Vagina (tissue), 2 donors: ENCODE measurements around the gene DOCK1. TPM values are rescaled to one million over a fixed set of nuclear protein-coding genes. Genes with fewer than 3 reads are reported as not detected.
A peak's percentile ranks its signal among the peaks of the same experiment; 100 is the strongest.

Experiments used
- DNase-seq, 2 donors: peaks; one replicate each; pipeline ENCODE4 v3.0.0-alpha.2; 2017; ENCODE audit errors: extremely low spot score in 2 of 2
- H3K27ac ChIP-seq: fragments of 200-600 bp; sonication (generic); one replicate; pipeline ENCODE4 v1.5.1; 2019
- H3K27me3 ChIP-seq: fragments of 200-600 bp; sonication (generic); one replicate; pipeline ENCODE4 v1.5.1; 2019
- H3K36me3 ChIP-seq, 2 donors: fragments of 200-600 bp; sonication (generic); one replicate each; pipeline ENCODE4 v1.5.1; 2017 to 2019
- H3K4me1 ChIP-seq: fragments of 200-600 bp; sonication (generic); one replicate; pipeline ENCODE4 v1.5.1; 2019
- H3K4me3 ChIP-seq, 2 donors: fragments of 200-600 bp; sonication (generic); 1 replicate in 1 of 2; 2 replicates in 1 of 2; pipeline ENCODE4 v1.5.1; 2016 to 2019
- H3K9me3 ChIP-seq: fragments of 200-600 bp; sonication (generic); one replicate; pipeline ENCODE4 v1.5.1; 2019
- CTCF ChIP-seq, 3 experiments: fragments of 450-650 bp in 2 of 3; fragments of 200-600 bp in 1 of 3; sonication (generic) in 1 of 3; IDR thresholded peaks; one replicate each; pipeline ENCODE4 v1.5.1; 2017 to 2019; ENCODE audit warnings: antibody characterized with exemption in 3 of 3, mild to moderate bottlenecking in 2 of 3, moderate library complexity in 2 of 3
- POLR2A ChIP-seq, 2 donors: fragments of 450-650 bp; IDR thresholded peaks; one replicate each; pipeline ENCODE4 v1.6.1; 2017; ENCODE audit warnings: antibody characterized with exemption in 2 of 2, mild to moderate bottlenecking in 2 of 2, moderate library complexity in 2 of 2
- POLR2AphosphoS5 ChIP-seq, 2 donors: sonication (generic); formaldehyde crosslinking; IDR thresholded peaks; one replicate each; pipeline ENCODE4 v1.9.0; 2017; ENCODE audit warnings: antibody characterized with exemption in 2 of 2, mild to moderate bottlenecking in 2 of 2, low read depth in 1 of 2; ENCODE audit not compliant: insufficient read depth in 1 of 2
- intact Hi-C: fragments of 100-400 bp; cut with DNase I; formaldehyde crosslinking; loops from one replicate; pipeline ENCODE4 v1.15.1; 2023
- total RNA-seq: library from RNA; depleted of rRNA; stranded (reverse); fragments of >200 nt; gene quantifications from one replicate; pipeline ENCODE4 v1.2.3, GENCODE V29; 2016

The DOCK1 gene
- total RNA-seq, 1 donor from 2014 or later = 64.6 TPM

GRCh38 chr10:127020260-127020659 is 115.0 kb downstream of the DOCK1 start:
- no peak for DNase-seq
- H3K27ac ChIP-seq = no peak overlapping the region
- H3K27me3 ChIP-seq = no peaks in the 10 kb centered on the region
- H3K9me3 ChIP-seq = no peaks in the 10 kb centered on the region
- H3K36me3 ChIP-seq = peaks cover 0 to 26% of the 10 kb centered on the region in 2 donors
- H3K4me1 ChIP-seq = no peaks in the 10 kb centered on the region
- no peak overlapping the region for H3K4me3 ChIP-seq
- TF ChIP-seq POLR2A (IDR thresholded peaks at IDR 0.05) = no peak
- TF ChIP-seq POLR2AphosphoS5 (IDR thresholded peaks at IDR 0.05; ENCODE audit: insufficient read depth in 1 of 2, low read depth in 1 of 2) = no peak
- no peak for TF ChIP-seq CTCF (IDR thresholded peaks at IDR 0.05)
- intact Hi-C loops = no loop called here

- no peaks in the 10 kb centered on the region for H3K4me1 ChIP-seq
- peaks cover 0 to 29% of the 10 kb centered on the region in 2 donors for H3K36me3 ChIP-seq
- no peaks in the 10 kb centered on the region for H3K27me3 ChIP-seq
- no peak for DNase-seq
- no peak for TF ChIP-seq POLR2AphosphoS5 (IDR thresholded peaks at IDR 0.05; ENCODE audit: insufficient read depth in 1 of 2, low read depth in 1 of 2)
- no peak for TF ChIP-seq POLR2A (IDR thresholded peaks at IDR 0.05)
- no peak for TF ChIP-seq CTCF (IDR thresholded peaks at IDR 0.05)
- intact Hi-C loops = no loop called here
- no peaks in the 10 kb centered on the region for H3K9me3 ChIP-seq
- no peak overlapping the region for H3K27ac ChIP-seq
- no peak overlapping the region for H3K4me3 ChIP-seq
These were observed 116.6 kb downstream of the DOCK1 start for GRCh38 chr10:127021801-127022200.

GRCh38 chr10:127024685-127025435 is 119.6 kb downstream of the DOCK1 start:
- Histone ChIP-seq H3K27me3 (no peaks in the 10 kb centered on the region), H3K36me3 (peaks cover 0 to 47% of the 10 kb centered on the region in 2 donors), H3K9me3 (no peaks in the 10 kb centered on the region), H3K4me3 (no peak overlapping the region), H3K4me1 (no peaks in the 10 kb centered on the region), H3K27ac (peak overlapping the region; percentile 38)
- peak in 1 of 2 donors; percentile 87 for DNase-seq
- intact Hi-C loops = no loop called here
- TF ChIP-seq POLR2A (IDR thresholded peaks at IDR 0.05) = no peak
- TF ChIP-seq POLR2AphosphoS5 (IDR thresholded peaks at IDR 0.05; ENCODE audit: insufficient read depth in 1 of 2, low read depth in 1 of 2) = peak in 1 of 2 donors; percentile 38
- no peak for TF ChIP-seq CTCF (IDR thresholded peaks at IDR 0.05)

GRCh38 chr10:127027786-127028185 is 122.6 kb downstream of the DOCK1 start:
- no peaks in the 10 kb centered on the region for H3K4me1 ChIP-seq
- no peaks in the 10 kb centered on the region for H3K9me3 ChIP-seq
- DNase-seq = peak in 1 of 2 donors; percentile 67
- TF ChIP-seq POLR2A (IDR thresholded peaks at IDR 0.05) (no peak), CTCF (IDR thresholded peaks at IDR 0.05) (no peak), POLR2AphosphoS5 (IDR thresholded peaks at IDR 0.05; ENCODE audit: insufficient read depth in 1 of 2, low read depth in 1 of 2) (no peak)
- no peak overlapping the region for H3K27ac ChIP-seq
- intact Hi-C loops = no loop called here
- peaks cover 0 to 56% of the 10 kb centered on the region in 2 donors for H3K36me3 ChIP-seq
- no peaks in the 10 kb centered on the region for H3K27me3 ChIP-seq
- H3K4me3 ChIP-seq = no peak overlapping the region

- intact Hi-C loops = no loop called here
- H3K27me3 ChIP-seq = no peaks in the 10 kb centered on the region
- H3K36me3 ChIP-seq = peaks cover 0 to 59% of the 10 kb centered on the region in 2 donors
- no peak overlapping the region for H3K4me3 ChIP-seq
- no peaks in the 10 kb centered on the region for H3K4me1 ChIP-seq
- no peaks in the 10 kb centered on the region for H3K9me3 ChIP-seq
- H3K27ac ChIP-seq = no peak overlapping the region
- TF ChIP-seq POLR2A (IDR thresholded peaks at IDR 0.05) (no peak), CTCF (IDR thresholded peaks at IDR 0.05) (no peak), POLR2AphosphoS5 (IDR thresholded peaks at IDR 0.05; ENCODE audit: insufficient read depth in 1 of 2, low read depth in 1 of 2) (no peak)
- DNase-seq = peak in 1 of 2 donors; percentile 37
These were observed 123.3 kb downstream of the DOCK1 start for GRCh38 chr10:127028556-127028955.
